CD14-positive monocyte (primary cell): Measurements from ENCODE around the gene LDHAL6A. TPM values are rescaled to one million over a fixed set of nuclear protein-coding genes. Genes with fewer than 3 reads are reported as not detected.

ENCODE experiments used
- DNase-seq, 3 donors: peaks; one replicate each; pipeline ENCODE4 v3.0.0-alpha.2; 2011 to 2022
- H2AFZ ChIP-seq: 2 replicates; pipeline ENCODE4 v1.6.0; 2012; ENCODE audit warnings: mild to moderate bottlenecking, low read depth, low read length, inconsistent platforms; ENCODE audit not compliant: insufficient read depth, poor library complexity, severe bottlenecking
- H3K27ac ChIP-seq, 2 donors: 1 replicate in 1 of 2; 2 replicates in 1 of 2; pipeline ENCODE4 v1.5.1; 2012 to 2013; ENCODE audit warnings: low read length in 2 of 2, control low read depth in 1 of 2, inconsistent platforms in 1 of 2, low read depth in 1 of 2, mild to moderate bottlenecking in 1 of 2
- H3K27me3 ChIP-seq, 2 donors: one replicate each; pipeline versions ENCODE4 v1.6.0 to v1.6.1; 2011 to 2013; ENCODE audit warnings: low read length in 2 of 2; ENCODE audit not compliant: control insufficient read depth in 2 of 2, insufficient read depth in 2 of 2
- H3K36me3 ChIP-seq, 2 donors: replicated peaks in 1 of 2; 1 replicate in 1 of 2; 2 replicates in 1 of 2; pipeline versions ENCODE4 v1.5.1 to v1.6.1; 2012 to 2013; ENCODE audit warnings: low read length in 2 of 2, control low read depth in 1 of 2, inconsistent platforms in 1 of 2, mild to moderate bottlenecking in 1 of 2; ENCODE audit not compliant: insufficient read depth in 2 of 2, control insufficient read depth in 1 of 2
- H3K4me1 ChIP-seq, 2 donors: 1 replicate in 1 of 2; 2 replicates in 1 of 2; pipeline versions ENCODE4 v1.5.1 to v1.6.1; 2012 to 2013; ENCODE audit warnings: low read length in 2 of 2, control low read depth in 1 of 2, inconsistent platforms in 1 of 2, mild to moderate bottlenecking in 1 of 2, moderate library complexity in 1 of 2; ENCODE audit not compliant: insufficient read depth in 2 of 2, control insufficient read depth in 1 of 2
- H3K4me2 ChIP-seq: replicated peaks from 2 replicates; pipeline ENCODE3; 2012; ENCODE audit warnings: low read length, moderate library complexity, mild to moderate bottlenecking; ENCODE audit not compliant: poor library complexity, severe bottlenecking; ENCODE audit errors: extremely low read depth
- H3K4me3 ChIP-seq, 3 experiments: fragments of 200-600 bp in 1 of 3; sonication (generic) in 1 of 3; replicated peaks in 1 of 3; 1 replicate in 2 of 3; 2 replicates in 1 of 3; pipeline ENCODE4 v1.5.1; 2011 to 2013; ENCODE audit warnings: low read length in 3 of 3, mild to moderate bottlenecking in 3 of 3, control low read depth in 2 of 3, low read depth in 2 of 3, inconsistent platforms in 1 of 3, moderate library complexity in 1 of 3
- H3K79me2 ChIP-seq: 2 replicates; pipeline ENCODE4 v1.6.0; 2012; ENCODE audit warnings: mild to moderate bottlenecking, control low read depth, inconsistent platforms, low read length, moderate library complexity; ENCODE audit not compliant: insufficient read depth
- H3K9ac ChIP-seq: 2 replicates; pipeline ENCODE4 v1.6.0; 2017; ENCODE audit warnings: low read length, mild to moderate bottlenecking; ENCODE audit not compliant: insufficient read depth, poor library complexity, severe bottlenecking
- H3K9me3 ChIP-seq, 2 donors: replicated peaks in 1 of 2; 1 replicate in 1 of 2; 2 replicates in 1 of 2; pipeline versions ENCODE4 v1.5.1 to v1.6.1; 2012 to 2013; ENCODE audit warnings: low read length in 2 of 2, control low read depth in 1 of 2; ENCODE audit not compliant: control insufficient read depth in 1 of 2, insufficient read depth in 1 of 2
- H4K20me1 ChIP-seq: 2 replicates; pipeline ENCODE4 v1.6.0; 2012; ENCODE audit warnings: mild to moderate bottlenecking, low read length, control low read depth, moderate library complexity; ENCODE audit not compliant: insufficient read depth
- H3K27ac Mint-ChIP-seq, 7 donors: one replicate each; pipeline ENCODE4 v1.8.0; 2020; ENCODE audit warnings: mild to moderate bottlenecking in 7 of 7, mixed read lengths in 7 of 7, moderate library complexity in 6 of 7, inconsistent platforms in 2 of 7
- H3K27me3 Mint-ChIP-seq, 3 donors: one replicate each; pipeline ENCODE4 v1.8.0; 2021 to 2022; ENCODE audit warnings: low read depth in 3 of 3, mild to moderate bottlenecking in 3 of 3, mixed read lengths in 3 of 3, moderate library complexity in 3 of 3, inconsistent platforms in 1 of 3
- H3K36me3 Mint-ChIP-seq, 2 donors: one replicate each; pipeline ENCODE4 v1.8.0; 2020; ENCODE audit warnings: mixed read lengths in 2 of 2, inconsistent platforms in 1 of 2, mild to moderate bottlenecking in 1 of 2
- H3K4me1 Mint-ChIP-seq: one replicate; pipeline ENCODE4 v1.8.0; 2020; ENCODE audit warnings: mild to moderate bottlenecking, mixed read lengths
- H3K4me3 Mint-ChIP-seq, 2 donors: one replicate each; pipeline ENCODE4 v1.8.0; 2020; ENCODE audit warnings: mild to moderate bottlenecking in 2 of 2, mixed read lengths in 2 of 2, moderate library complexity in 1 of 2
- H3K9me3 Mint-ChIP-seq, 7 donors: one replicate each; pipeline ENCODE4 v1.8.0; 2020 to 2022; ENCODE audit warnings: mixed read lengths in 7 of 7, mild to moderate bottlenecking in 6 of 7, moderate library complexity in 6 of 7, inconsistent platforms in 2 of 7
- WGBS: methylation state at CpG from one replicate; pipeline ENCODE4 v1.1.5; 2013; ENCODE audit warnings: missing lambda C conversion rate; ENCODE audit not compliant: insufficient coverage; 5-methylcytosine and 5-hydroxymethylcytosine counted together
- intact Hi-C, 2 donors: fragments of 100-400 bp; cut with micrococcal nuclease; formaldehyde crosslinking; loops; one replicate each; pipeline versions ENCODE4 v1.15.0 to v1.15.1; 2023
- polyA plus RNA-seq, 3 donors: library from polyadenylated mRNA; depleted of rRNA in 1 of 3; unstranded in 2 of 3; stranded (reverse) in 1 of 3; fragments of 300-500 nt in 2 of 3; fragments of >200 nt in 1 of 3; fragmentation: Illumina TruSeq in 2 of 3; gene quantifications; 1 replicate in 2 of 3; 2 replicates in 1 of 3; pipeline ENCODE4 v1.2.3, GENCODE V29; 2012 to 2021
- TF ChIP-seq, protein P1 (sequence below): fragments of 200-600 bp; IDR thresholded peaks from one replicate; pipeline ENCODE4 v1.8.0; 2022; ENCODE audit warnings: antibody characterized with exemption, mild to moderate bottlenecking

Gene LDHAL6A
- polyA plus RNA-seq, 3 donors = not detected

DNA sequence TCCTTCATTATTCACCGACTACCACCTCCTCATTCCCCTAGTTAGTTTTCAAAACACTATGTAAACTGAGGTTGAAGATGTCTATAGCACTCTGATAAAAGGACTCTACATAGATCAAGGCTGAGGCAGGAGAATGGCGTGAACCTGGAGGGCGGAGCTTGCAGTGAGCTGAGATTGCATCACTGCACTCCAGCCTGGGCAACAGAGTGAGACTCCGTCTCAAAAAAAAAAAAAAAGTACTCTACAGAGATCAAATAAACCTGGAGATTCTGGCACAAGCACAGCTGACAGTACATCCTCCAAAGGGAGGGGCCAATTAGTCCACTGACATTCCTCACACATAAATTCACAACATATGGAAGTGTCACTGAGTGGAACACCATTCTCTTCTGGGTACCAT is 40.0 kb downstream of the LDHAL6A start:
- H3K4me2 ChIP-seq = no peak overlapping the region
- Mint-ChIP-seq H3K4me1 (no peaks in the 10 kb centered on the region), H3K36me3 (peaks cover 64 to 86% of the 10 kb centered on the region in 2 donors), H3K27me3 (no peaks in the 10 kb centered on the region), H3K27ac (peak overlapping the region in 3 of 7 donors; percentile 40 to 63 (median 54)), H3K9me3 (no peaks in the 10 kb centered on the region), H3K4me3 (no peak overlapping the region)
- TF ChIP-seq, protein P1, sequence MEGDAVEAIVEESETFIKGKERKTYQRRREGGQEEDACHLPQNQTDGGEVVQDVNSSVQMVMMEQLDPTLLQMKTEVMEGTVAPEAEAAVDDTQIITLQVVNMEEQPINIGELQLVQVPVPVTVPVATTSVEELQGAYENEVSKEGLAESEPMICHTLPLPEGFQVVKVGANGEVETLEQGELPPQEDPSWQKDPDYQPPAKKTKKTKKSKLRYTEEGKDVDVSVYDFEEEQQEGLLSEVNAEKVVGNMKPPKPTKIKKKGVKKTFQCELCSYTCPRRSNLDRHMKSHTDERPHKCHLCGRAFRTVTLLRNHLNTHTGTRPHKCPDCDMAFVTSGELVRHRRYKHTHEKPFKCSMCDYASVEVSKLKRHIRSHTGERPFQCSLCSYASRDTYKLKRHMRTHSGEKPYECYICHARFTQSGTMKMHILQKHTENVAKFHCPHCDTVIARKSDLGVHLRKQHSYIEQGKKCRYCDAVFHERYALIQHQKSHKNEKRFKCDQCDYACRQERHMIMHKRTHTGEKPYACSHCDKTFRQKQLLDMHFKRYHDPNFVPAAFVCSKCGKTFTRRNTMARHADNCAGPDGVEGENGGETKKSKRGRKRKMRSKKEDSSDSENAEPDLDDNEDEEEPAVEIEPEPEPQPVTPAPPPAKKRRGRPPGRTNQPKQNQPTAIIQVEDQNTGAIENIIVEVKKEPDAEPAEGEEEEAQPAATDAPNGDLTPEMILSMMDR = no peak
- peaks cover 24% of the 10 kb centered on the region for H4K20me1 ChIP-seq
- peak overlapping the region in 1 of 2 donors; percentile 52 for H3K27ac ChIP-seq
- 100% methylated on average over 1 of the region's 4 CpGs for WGBS
- H3K9me3 ChIP-seq = no peaks in the 10 kb centered on the region
- H3K9ac ChIP-seq = no peak overlapping the region
- peaks cover 75 to 91% of the 10 kb centered on the region in 2 donors for H3K36me3 ChIP-seq
- intact Hi-C loops = no loop called here
- no peak for DNase-seq
- no peaks in the 10 kb centered on the region for H3K27me3 ChIP-seq
- H3K4me3 ChIP-seq = no peak overlapping the region
- H3K79me2 ChIP-seq = no peaks in the 10 kb centered on the region
- H2AFZ ChIP-seq = no peak overlapping the region
- no peaks in the 10 kb centered on the region for H3K4me1 ChIP-seq

DNA sequence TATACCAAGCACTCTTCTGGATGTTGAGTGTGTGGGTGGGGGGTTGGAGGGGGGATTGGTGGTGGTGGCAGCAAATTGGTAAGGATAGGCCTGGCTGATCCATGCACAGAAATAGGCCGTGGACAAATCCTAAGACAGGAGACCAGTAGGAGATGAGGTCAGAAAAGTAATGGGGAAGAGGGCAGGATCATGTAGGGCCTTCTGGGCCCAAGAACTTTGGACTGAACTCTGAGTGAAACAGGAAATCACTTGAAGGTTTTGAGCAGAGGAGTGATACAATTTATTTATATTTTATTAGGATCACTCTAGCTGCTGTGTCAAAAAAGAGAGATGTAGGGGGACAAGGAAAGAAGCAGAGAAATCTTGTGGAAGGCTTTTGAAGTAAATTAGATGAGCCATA is 42.4 kb downstream of the LDHAL6A start:
- Mint-ChIP-seq H3K4me1 (no peaks in the 10 kb centered on the region), H3K4me3 (no peak overlapping the region), H3K36me3 (peaks cover 75 to 92% of the 10 kb centered on the region in 2 donors), H3K9me3 (no peaks in the 10 kb centered on the region), H3K27ac (peak overlapping the region in 2 of 7 donors; percentile 56 to 58), H3K27me3 (no peaks in the 10 kb centered on the region)
- H3K9ac ChIP-seq = no peak overlapping the region
- no peak overlapping the region for H3K4me3 ChIP-seq
- H3K9me3 ChIP-seq = no peaks in the 10 kb centered on the region
- peaks cover 22% of the 10 kb centered on the region for H4K20me1 ChIP-seq
- H3K36me3 ChIP-seq = peaks cover 76 to 91% of the 10 kb centered on the region in 2 donors
- no peak for DNase-seq
- intact Hi-C loops = no loop called here
- no peak overlapping the region for H3K4me2 ChIP-seq
- H2AFZ ChIP-seq = no peak overlapping the region
- no peaks in the 10 kb centered on the region for H3K79me2 ChIP-seq
- 100% methylated on average over 1 of the region's 1 CpG for WGBS
- peak overlapping the region in 1 of 2 donors; percentile 21 for H3K27ac ChIP-seq
- H3K4me1 ChIP-seq = no peaks in the 10 kb centered on the region
- TF ChIP-seq, protein P1 = no peak
- H3K27me3 ChIP-seq = no peaks in the 10 kb centered on the region
